Osteoblast (primary cell): ENCODE data around the gene GJD3. TPM values are rescaled to one million over a fixed set of nuclear protein-coding genes. Genes with fewer than 3 reads are reported as not detected.

Experiments
- DNase-seq: peaks from one replicate; pipeline ENCODE4 v3.0.0; 2011; ENCODE audit warnings: low spot score, mixed read lengths; ENCODE audit not compliant: insufficient read length; ENCODE audit errors: missing footprints
- H2AFZ ChIP-seq: 2 replicates; pipeline ENCODE4 v1.6.0; 2011; ENCODE audit warnings: mild to moderate bottlenecking, low read length
- H3K27ac ChIP-seq: 2 replicates; pipeline ENCODE4 v1.5.1; 2011; ENCODE audit warnings: mild to moderate bottlenecking, low read depth, low read length, moderate library complexity
- H3K27me3 ChIP-seq: 2 replicates; pipeline ENCODE4 v1.6.0; 2012; ENCODE audit warnings: mild to moderate bottlenecking, control low read depth, inconsistent platforms, low read length, moderate library complexity; ENCODE audit not compliant: insufficient read depth
- H3K36me3 ChIP-seq: 2 replicates; pipeline ENCODE4 v1.5.1; 2011; ENCODE audit warnings: mild to moderate bottlenecking, low read length, control low read depth, moderate library complexity; ENCODE audit not compliant: insufficient read depth
- H3K4me1 ChIP-seq: 2 replicates; pipeline ENCODE4 v1.5.1; 2011; ENCODE audit warnings: mild to moderate bottlenecking, low read length, control low read depth, moderate library complexity; ENCODE audit not compliant: insufficient read depth
- H3K4me2 ChIP-seq: 2 replicates; pipeline ENCODE4 v1.6.0; 2011; ENCODE audit warnings: mild to moderate bottlenecking, low read length; ENCODE audit not compliant: insufficient read depth
- H3K4me3 ChIP-seq: fragments of 200-600 bp; sonication (generic); 3 replicates; pipeline ENCODE4 v1.5.1; 2012; ENCODE audit warnings: mild to moderate bottlenecking, low read length, inconsistent platforms; ENCODE audit not compliant: insufficient read depth
- H3K79me2 ChIP-seq: 2 replicates; pipeline ENCODE4 v1.6.0; 2012; ENCODE audit warnings: mild to moderate bottlenecking, low read length, control low read depth, inconsistent platforms; ENCODE audit not compliant: insufficient read depth
- H3K9me3 ChIP-seq: 2 replicates; pipeline ENCODE4 v1.5.1; 2011; ENCODE audit warnings: low read depth, low read length, control low read depth
- H4K20me1 ChIP-seq: 2 replicates; pipeline ENCODE4 v1.6.0; 2012; ENCODE audit warnings: mild to moderate bottlenecking, low read length, control low read depth; ENCODE audit not compliant: insufficient read depth
- CTCF ChIP-seq: IDR thresholded peaks from 2 replicates; pipeline ENCODE4 v1.5.1; 2011; ENCODE audit warnings: mild to moderate bottlenecking, low read depth, low read length, moderate library complexity; ENCODE audit errors: extremely low read depth
- total RNA-seq: library from RNA; depleted of rRNA; stranded (reverse); fragments of >200 nt; gene quantifications from 2 replicates; pipeline ENCODE4 v1.2.3, GENCODE V29; 2012

GJD3 gene
- total RNA-seq, 1 donor = 1.8 TPM

GRCh38 chr17:40316571-40317344 is 47.8 kb downstream of the GJD3 start:
- Histone ChIP-seq H3K4me2 (peak overlapping the region; percentile 97), H3K27me3 (no peaks in the 10 kb centered on the region), H2AFZ (peak overlapping the region; percentile 56), H3K4me1 (peaks cover 86% of the 10 kb centered on the region), H3K4me3 (peak overlapping the region; percentile 86), H4K20me1 (peaks cover 16% of the 10 kb centered on the region), H3K27ac (peak overlapping the region; percentile 92), H3K36me3 (no peaks in the 10 kb centered on the region), H3K9me3 (no peaks in the 10 kb centered on the region), H3K79me2 (peaks cover 37% of the 10 kb centered on the region)
- TF ChIP-seq CTCF = no peak
- DNase-seq = peak; percentile 92

GRCh38 chr17:40315678-40316570 is 48.6 kb downstream of the GJD3 start:
- H4K20me1 ChIP-seq = peaks cover 16% of the 10 kb centered on the region
- H3K79me2 ChIP-seq = peaks cover 29% of the 10 kb centered on the region
- H3K9me3 ChIP-seq = no peaks in the 10 kb centered on the region
- peak overlapping the region; percentile 44 for H3K4me3 ChIP-seq
- peak overlapping the region; percentile 36 for H3K27ac ChIP-seq
- no peak for TF ChIP-seq CTCF
- H3K36me3 ChIP-seq = no peaks in the 10 kb centered on the region
- no peaks in the 10 kb centered on the region for H3K27me3 ChIP-seq
- H3K4me1 ChIP-seq = peaks cover 85% of the 10 kb centered on the region
- peak overlapping the region; percentile 97 for H3K4me2 ChIP-seq
- H2AFZ ChIP-seq = peak overlapping the region; percentile 25
- DNase-seq = peak; percentile 82

GRCh38 chr17:40315206-40315605 is 49.3 kb downstream of the GJD3 start:
- peaks cover 8% of the 10 kb centered on the region for H4K20me1 ChIP-seq
- no peak overlapping the region for H3K4me3 ChIP-seq
- no peaks in the 10 kb centered on the region for H3K36me3 ChIP-seq
- no peaks in the 10 kb centered on the region for H3K9me3 ChIP-seq
- peaks cover 78% of the 10 kb centered on the region for H3K4me1 ChIP-seq
- no peak overlapping the region for H3K4me2 ChIP-seq
- H3K79me2 ChIP-seq = peaks cover 22% of the 10 kb centered on the region
- no peaks in the 10 kb centered on the region for H3K27me3 ChIP-seq
- no peak for TF ChIP-seq CTCF
- peak overlapping the region; percentile 36 for H3K27ac ChIP-seq
- no peak for DNase-seq
- H2AFZ ChIP-seq = no peak overlapping the region

GRCh38 chr17:40314584-40314956 is 50.0 kb downstream of the GJD3 start:
- DNase-seq = peak; percentile 97
- TF ChIP-seq CTCF = no peak
- H3K27me3 ChIP-seq = no peaks in the 10 kb centered on the region
- peak overlapping the region; percentile 56 for H3K4me2 ChIP-seq
- no peak overlapping the region for H3K4me3 ChIP-seq
- H3K27ac ChIP-seq = peak overlapping the region; percentile 77
- H3K79me2 ChIP-seq = peaks cover 15% of the 10 kb centered on the region
- peaks cover 73% of the 10 kb centered on the region for H3K4me1 ChIP-seq
- H3K9me3 ChIP-seq = no peaks in the 10 kb centered on the region
- peaks cover 6% of the 10 kb centered on the region for H4K20me1 ChIP-seq
- no peaks in the 10 kb centered on the region for H3K36me3 ChIP-seq
- H2AFZ ChIP-seq = no peak overlapping the region
